ENCODE results near the gene SGMS2.
"Not testable (repeated sequence)": the region's sequence is repeated elsewhere in the genome, so short reads cannot be mapped to it uniquely, and the experiment has no call there.

SGMS2 gene

DNA sequence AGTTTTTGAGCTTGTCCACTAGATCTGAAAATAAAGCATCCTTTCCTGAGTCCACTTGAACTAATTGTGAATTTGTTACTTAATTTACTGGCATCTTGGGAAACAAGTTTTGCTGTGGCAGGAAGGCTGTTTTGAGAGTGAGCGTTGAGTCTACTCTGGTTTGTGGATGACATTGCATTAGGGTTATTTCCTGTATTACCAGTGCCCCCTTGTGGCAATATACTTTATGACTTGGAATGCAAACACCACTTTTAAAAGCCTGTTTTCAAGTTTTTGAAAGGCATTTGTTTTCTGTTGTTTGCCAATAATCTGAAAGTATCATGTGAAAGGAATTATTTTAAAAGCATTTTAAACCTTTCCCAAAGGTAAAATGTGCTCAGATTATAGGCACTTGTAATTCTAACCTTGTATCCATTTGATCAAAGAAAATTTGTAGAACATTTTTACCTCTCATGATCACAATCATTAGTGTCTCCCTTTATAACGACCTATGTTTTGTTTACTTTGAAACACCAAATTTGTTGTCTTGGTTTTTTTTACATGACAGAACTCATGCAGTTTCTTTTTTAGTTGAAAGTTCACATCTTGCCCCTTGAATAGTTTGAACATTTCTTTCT, 88.7 kb downstream of the SGMS2 start:
- DNase-seq (ENCODE audit: low spot score): peak; percentile 66

DNA sequence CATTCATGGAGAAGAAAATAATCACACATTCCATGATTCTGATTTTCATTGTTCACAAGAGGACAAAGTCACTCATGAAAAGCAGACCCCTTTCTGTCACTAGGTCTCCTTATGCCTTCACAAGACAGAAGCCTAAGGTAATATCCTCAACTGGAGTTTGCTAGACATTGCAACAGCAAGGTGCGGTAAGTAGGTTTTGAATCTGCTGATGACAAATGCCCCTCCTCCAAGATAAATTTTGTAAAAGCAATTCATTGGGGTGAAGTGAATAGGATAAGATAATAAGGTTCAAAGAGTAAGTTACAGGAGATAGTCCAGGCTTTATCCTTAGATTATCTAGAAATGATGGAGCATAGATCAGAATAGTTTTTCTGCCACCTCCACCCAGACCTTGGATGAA, 90.5 kb downstream of the SGMS2 start:
- DNase-seq (ENCODE audit: low spot score): no peak

DNA sequence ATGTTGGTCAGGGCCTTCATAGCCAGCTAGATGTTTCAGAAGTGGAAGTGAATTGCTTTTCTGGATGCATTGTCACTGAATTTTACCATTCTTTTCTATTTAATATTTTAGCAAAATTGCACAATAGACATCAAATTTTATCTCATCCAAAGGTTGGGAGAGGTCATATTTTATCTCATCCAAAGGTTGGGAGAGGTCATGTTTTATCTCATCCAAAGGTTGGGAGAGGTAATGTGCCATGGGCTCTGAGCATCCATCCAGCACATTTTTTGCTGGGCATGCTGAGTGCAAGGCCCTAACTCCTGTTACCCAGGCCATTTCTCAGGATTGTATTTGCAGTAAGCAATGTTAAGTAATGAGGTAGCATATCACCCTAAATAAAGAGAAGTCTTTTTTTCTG, 91.9 kb downstream of the SGMS2 start:
- no peak for DNase-seq (ENCODE audit: low spot score)

DNA sequence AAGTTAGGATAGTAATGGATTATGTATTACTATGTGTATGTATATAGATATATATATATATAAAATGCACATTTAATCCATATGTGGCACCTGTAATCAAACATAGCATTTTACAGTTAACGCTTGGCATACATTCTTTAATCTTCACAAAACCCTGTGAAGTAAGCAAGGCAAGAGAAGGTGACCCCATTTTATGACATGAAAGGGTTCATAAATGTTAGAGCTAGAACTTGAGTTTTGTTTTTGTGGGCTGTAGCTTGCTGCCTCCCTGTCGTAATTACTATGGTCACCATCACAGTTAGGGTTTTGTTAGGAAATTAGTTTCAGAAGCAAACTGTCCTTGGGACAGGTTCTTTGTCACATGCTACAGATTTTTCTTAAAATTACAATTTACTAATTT, 92.8 kb downstream of the SGMS2 start:
- no peak for DNase-seq (ENCODE audit: low spot score)

DNA sequence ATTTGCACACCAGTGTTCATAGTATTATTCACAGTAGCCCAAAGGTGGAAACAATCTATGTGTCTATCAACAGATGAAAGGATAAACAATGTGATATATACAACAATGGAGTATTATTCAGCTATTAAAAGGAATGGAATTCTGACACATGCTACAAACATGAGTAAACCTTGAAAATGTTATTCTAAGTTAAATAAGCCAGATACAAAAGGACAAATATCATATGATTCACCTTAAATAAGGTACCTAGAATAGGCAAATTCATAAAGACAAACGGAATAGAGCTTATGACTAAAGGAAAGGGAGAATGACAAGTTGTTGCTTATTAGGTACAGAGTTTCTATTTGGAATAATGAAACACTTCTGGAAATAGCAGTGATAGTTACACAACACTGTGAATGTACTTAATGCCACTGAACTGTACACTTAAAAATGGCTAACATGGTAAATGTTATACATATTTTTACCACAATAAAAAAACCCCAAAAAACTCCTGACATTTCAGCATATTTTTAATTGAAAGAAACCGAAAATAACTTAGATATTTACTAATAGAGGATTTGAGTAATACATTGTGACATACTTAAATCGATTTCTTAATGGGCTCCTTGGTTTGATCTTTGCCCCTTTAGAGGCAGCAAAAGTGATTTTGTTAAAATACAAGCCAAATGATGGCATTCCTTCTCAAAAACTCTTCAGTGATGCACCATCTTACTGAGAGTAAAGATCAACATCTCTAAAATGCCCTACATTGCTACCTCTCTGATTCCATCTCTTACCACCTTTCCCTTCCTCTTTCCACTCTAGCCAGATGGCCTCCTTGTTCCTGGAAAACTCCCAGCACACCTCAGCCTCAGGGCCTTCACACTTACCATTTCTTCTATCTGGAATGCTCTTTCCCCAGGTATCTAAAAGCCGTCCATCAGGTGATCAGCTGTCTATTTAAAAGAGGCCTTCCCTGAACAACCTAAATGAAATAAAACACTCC, 98.0 kb downstream of the SGMS2 start:
- DNase-seq (ENCODE audit: low spot score): no peak

DNA sequence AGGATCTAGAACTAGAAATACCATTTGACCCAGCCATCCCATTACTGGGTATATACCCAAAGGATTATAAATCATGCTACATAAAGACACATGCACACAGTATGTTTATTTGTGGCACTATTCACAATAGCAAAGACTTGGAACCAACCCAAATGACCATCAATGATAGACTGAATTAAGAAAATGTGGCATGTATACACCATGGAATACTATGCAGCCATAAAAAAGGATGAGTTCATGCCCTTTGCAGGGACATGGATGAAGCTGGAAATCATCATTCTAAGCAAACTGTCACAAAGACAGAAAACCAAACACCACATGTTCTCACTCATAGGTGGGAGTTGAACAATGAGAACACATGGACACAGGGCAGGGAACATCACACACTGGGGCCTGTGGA, 101.0 kb downstream of the SGMS2 start:
- DNase-seq (ENCODE audit: low spot score): not testable (repeated sequence)

DNA sequence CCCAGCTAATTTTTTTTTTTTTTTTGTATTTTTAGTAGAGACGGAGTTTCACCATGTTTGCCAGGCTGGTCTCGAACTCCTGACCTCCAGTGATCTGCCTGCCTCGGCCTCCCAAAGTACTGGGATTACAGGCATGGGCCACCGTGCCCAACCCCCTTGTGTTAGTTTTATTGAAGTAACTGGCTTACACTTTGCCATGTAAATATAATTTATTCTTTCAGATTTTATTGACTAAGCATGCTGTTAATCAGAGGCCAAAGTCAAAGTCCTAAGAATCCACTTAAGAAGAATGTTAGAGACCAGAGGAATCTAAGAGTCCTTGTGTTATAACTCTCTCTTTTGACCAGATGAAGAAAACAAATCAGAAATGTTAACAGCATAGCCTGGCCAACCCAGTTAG, 102.1 kb downstream of the SGMS2 start:
- DNase-seq (ENCODE audit: low spot score): not testable (repeated sequence)

DNA sequence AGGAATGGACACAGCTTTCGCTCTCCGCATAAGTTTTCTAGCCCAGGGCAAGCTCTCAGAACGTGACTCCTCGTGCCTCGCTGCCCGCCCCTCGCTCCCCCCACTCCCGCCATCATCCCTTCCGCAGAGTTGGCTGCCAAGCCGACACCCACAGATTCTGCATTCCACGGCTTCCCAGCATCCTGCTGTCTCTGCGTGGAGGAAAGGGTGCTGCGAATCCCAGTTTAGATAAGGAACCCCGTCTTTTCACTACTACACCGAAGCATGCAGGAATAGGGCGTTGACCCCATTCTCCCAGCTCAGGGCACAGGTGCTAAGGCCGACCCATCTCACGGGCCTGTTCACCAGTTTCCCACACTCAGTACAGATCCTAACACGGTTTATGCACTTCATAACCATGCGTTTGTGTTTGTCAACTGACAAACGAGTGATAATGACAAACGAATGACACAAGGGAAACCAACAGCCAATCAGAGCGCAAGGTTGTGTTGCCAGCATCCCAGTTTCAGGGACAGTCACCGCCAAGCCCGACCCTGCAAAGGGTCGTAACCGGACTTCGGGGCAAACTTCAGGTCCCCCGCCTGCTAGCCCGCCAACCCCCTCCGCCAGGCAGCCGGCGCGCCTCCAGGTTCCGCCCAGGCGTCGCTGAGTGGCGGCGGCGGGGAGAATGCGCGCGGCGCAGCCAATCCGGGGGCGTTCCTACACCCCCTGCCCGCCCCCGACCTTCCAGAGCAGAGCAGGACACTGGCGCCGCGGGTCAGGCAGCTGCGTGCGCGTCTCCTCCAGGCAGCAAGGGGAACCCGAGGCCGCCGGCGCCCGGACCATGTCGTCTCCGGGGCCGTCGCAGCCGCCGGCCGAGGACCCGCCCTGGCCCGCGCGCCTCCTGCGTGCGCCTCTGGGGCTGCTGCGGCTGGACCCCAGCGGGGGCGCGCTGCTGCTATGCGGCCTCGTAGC, 106.4 kb downstream of the SGMS2 start, which contains the start of gene CYP2U1:
TSS of gene CYP2U1 (plus strand) at position 729 of the 954 bp plus-strand sequence. CDS start at position 824, 95 bp downstream.
- peak; percentile 91 for DNase-seq (ENCODE audit: low spot score)

DNA sequence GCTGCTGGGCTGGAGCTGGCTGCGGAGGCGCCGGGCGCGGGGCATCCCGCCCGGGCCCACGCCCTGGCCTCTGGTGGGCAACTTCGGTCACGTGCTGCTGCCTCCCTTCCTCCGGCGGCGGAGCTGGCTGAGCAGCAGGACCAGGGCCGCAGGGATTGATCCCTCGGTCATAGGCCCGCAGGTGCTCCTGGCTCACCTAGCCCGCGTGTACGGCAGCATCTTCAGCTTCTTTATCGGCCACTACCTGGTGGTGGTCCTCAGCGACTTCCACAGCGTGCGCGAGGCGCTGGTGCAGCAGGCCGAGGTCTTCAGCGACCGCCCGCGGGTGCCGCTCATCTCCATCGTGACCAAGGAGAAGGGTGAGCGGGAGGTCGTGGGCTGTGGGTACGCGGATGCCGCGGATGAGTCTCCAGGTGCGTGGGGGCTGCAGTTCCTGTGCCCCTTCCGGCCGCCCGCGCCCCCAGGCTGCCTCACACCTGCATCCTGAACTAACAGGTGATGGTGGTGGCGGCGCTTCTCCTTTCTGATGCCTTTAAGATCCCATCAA, 107.1 kb downstream of the SGMS2 start:
- no peak for DNase-seq (ENCODE audit: low spot score)

DNA sequence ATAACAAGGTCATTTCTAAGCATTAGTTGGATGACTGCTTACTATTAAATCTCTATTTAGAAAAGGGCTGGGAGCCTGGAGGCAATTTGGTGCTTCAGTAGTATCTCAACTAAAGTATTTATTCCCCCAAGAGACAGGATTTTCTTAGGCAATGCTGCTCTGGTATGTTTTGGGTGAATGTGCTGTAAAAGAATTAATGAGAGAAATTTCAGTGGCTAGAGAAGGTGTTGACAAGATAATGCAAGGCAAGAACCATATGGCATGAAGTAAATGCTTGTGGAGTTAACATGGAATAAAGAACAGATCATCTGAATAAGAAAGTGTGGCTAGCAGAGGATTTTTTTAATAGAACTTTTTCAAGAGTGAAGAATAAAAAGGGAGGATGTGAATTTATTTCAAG, 110.5 kb downstream of the SGMS2 start:
- DNase-seq (ENCODE audit: low spot score): no peak

DNA sequence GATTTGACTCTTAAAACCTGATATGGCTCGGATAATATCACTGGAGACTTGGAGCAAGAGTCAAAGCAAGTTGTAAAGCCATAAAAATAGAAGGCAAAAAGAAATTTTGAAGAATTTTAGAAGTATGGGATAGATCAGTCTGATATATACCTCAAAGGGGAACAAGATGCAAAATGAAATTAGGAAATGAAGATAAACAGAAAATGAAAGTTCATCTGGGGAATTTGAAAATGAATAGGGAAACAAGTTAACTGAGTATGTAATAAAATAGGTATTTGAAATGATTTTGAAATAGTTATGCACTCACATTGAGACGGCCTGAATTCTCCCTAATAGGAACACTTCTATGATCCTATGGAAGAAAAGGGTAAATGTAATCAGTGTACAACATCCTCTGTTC, 112.3 kb downstream of the SGMS2 start:
- DNase-seq (ENCODE audit: low spot score): no peak

DNA sequence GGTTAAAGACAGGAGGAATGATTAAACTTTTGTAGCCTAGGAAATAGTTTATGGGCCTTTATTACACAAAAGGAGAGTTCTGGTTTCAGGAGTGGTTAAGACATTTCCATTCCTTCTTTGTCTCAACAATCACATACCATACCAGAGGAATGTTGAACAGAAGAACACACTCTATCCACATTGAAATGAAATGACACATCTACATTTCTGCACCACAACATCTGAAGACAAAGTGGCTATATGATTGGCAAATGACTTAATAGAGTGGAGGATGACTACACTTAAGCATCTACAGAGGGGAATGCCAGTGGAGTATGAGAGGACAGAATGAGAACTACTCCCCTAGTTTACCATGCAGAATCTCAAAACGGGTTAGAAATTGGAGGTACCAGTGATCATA, 114.6 kb downstream of the SGMS2 start:
- DNase-seq (ENCODE audit: low spot score): no peak

DNA sequence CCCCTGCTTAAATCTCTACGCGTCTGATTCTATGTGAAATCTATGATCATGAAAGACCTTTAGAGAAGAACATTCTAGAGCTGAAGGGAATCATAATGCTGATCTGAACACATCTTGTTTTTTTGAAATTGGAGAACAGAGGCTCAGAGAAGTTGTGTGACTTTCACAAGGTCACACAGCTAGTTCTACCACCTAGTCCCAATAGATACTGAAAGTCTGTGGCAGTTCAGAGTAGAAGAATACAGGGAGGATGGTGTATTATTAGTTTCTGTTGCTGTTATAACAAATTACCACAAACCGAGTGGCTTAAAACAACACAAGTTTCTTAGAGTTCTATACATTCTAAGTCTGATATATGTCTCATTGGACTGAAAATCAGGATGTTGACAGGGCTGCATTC, 121.1 kb downstream of the SGMS2 start:
- no peak for DNase-seq (ENCODE audit: low spot score)

DNA sequence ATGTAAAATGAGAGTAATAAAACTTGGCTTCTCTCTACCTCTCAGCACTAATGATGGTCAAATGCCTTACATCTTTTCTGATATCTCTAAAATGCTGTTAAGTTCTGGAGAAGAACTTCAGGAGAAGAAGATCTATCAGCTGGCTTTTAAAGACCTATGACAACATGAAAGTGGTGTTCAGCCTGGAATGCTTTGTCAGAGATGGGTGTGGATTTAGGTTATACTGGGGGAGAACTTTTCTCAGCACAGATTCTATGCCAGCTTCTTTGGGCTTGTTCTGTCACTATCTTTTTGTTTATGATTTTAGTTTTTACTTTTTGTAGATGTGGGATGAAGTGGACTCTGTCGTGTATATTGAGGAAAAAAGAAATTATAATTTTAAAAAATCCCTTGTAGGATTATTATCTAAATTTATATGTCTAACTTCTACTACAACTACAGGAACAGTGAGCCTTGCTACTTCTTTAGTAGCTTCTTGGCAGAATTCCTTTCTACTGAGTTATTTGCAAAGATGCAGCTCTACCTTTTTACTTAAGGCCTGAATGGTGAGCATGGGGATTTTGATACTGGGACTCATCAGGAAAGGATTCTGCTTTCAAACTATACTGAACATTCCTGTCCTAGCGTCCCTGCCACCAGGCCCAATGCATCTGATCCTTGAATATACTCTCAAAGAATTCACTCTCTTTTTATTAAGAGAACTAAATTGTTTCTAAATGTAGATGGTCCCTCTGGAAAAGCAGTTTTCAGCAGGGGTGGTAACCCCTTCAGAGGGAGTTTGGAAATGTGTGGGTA, 126.2 kb downstream of the SGMS2 start:
- DNase-seq (ENCODE audit: low spot score): no peak

DNA sequence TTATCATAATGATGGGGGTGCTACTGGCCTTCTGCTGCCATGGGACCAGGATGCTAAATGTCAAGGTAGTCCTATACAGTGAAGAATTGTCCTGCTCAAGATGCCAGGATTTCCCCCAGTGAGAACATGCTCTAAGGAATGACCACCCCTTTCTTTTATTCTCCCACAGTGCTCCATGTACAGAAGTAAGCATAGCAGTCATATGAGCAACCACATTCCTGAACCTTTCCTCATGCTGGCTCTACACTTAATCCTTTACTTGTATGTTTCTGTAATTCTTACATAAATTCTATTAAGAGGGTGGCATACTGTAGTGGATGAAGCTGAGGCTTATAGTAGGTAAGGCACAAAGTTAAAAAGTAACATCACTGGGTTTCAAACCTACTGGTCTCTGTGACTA, 126.8 kb downstream of the SGMS2 start:
- no peak for DNase-seq (ENCODE audit: low spot score)

DNA sequence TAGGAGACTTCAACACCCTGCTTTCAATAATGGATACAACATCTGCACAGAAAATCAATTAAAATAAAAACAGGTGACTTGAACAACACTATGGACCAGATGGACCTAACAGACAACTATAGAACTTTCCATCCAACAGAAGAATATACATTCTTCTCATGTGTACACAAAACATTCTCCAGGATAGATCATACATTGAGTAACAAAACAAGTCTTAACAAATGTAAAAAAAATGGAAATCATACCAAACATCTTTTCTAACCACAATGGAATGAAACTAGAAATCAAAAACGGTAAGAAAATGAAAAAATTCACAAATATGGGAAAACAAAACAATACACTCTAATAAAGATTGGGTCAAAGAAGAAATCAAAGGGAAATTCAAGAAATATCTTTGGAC, 131.3 kb downstream of the SGMS2 start:
- no peak for DNase-seq (ENCODE audit: low spot score)

Measured in globus pallidus (tissue), 1 donor.